HUES48 (cell line): ENCODE results near the gene MSH5.

ENCODE experiments used
- H3K27ac ChIP-seq: one replicate; pipeline ENCODE4 v1.7.0; 2013; ENCODE audit warnings: low read depth, low read length, inconsistent platforms
- H3K27me3 ChIP-seq: 2 replicates; pipeline ENCODE4 v1.6.1; 2013; ENCODE audit warnings: mild to moderate bottlenecking, low read length; ENCODE audit not compliant: control insufficient read depth, insufficient read depth
- H3K36me3 ChIP-seq: 2 replicates; pipeline ENCODE4 v1.6.1; 2013; ENCODE audit warnings: low read length; ENCODE audit not compliant: control insufficient read depth, insufficient read depth
- H3K4me1 ChIP-seq: 2 replicates; pipeline ENCODE4 v1.6.1; 2013; ENCODE audit warnings: mild to moderate bottlenecking, low read length; ENCODE audit not compliant: control insufficient read depth, insufficient read depth
- H3K4me3 ChIP-seq: 2 replicates; pipeline ENCODE4 v1.5.1; 2013; ENCODE audit warnings: mild to moderate bottlenecking, low read depth, low read length
- H3K9ac ChIP-seq: 2 replicates; pipeline ENCODE4 v1.6.1; 2013; ENCODE audit warnings: mild to moderate bottlenecking, low read depth, low read length, moderate library complexity
- H3K9me3 ChIP-seq: 2 replicates; pipeline ENCODE4 v1.6.1; 2013; ENCODE audit warnings: low read length; ENCODE audit not compliant: control insufficient read depth, insufficient read depth

Gene MSH5

GRCh38 chr6:31739639-31740396 is at the start of gene MSH5:
MSH5 (plus strand) TSS chr6:31740005; CDS start chr6:31740467, 462 bp downstream.
- Histone ChIP-seq H3K9me3 (no peaks in the 10 kb centered on the region), H3K4me3 (peak within 1 kb of the TSS; percentile 60), H3K27ac (peak within 1 kb of the TSS; percentile 87), H3K4me1 (peaks cover 28% of the 10 kb centered on the region), H3K9ac (peak within 1 kb of the TSS; percentile 97), H3K27me3 (no peaks in the 10 kb centered on the region), H3K36me3 (peaks cover 11% of the 10 kb centered on the region)

DNA sequence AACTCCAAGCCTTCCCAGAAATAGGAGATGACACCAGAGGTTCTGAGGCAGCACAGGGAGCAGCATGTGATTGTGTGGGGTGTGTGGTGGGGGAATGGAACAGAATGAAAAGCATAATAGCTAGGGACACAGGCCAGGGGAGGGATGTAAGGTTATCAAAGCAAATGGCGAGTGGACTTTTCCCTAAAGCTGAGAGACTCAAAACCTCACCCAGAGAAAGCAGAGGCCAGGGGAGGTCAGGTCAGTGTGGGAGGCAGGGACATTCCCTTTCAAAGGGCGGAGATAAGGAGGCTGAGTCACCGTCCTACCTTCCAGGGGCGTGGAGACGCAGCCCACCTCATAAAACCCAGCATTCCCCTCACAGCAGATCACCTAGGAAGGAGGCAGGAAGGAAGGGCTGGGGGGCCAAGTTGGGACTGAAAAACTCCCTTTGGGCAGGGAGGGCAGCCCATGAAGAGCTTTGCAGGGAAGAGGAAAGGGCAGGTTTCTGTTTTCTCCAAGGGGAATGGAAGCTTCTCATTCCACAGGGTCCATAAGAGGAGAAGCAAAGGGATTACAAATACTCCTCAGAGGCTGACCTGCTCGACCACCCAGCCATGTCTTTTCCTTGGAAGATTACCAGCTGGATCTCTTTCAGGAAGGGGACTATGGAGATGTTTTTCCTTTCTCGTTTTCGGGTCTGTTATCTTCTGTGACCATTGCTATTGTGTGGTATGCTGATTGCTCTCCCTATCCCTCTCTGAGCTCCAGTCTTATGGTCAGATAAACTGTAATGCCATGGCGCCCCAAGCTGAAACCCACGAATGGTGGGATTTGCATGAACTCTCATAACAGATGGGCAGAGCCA is 49.4 kb upstream of the MSH5 start:
- no peak overlapping the region for H3K4me3 ChIP-seq
- H3K4me1 ChIP-seq, result peaks cover 4% of the 10 kb centered on the region; the same call in 1 of the 2 replicates
- no peaks in the 10 kb centered on the region for H3K9me3 ChIP-seq
- peaks cover 90% of the 10 kb centered on the region for H3K36me3 ChIP-seq
- peak overlapping the region; percentile 59 for H3K27ac ChIP-seq
- H3K9ac ChIP-seq, result no peak overlapping the region
- no peaks in the 10 kb centered on the region for H3K27me3 ChIP-seq

GRCh38 chr6:31691078-31691463 is 48.7 kb upstream of the MSH5 start:
- no peak overlapping the region for H3K4me3 ChIP-seq
- no peak overlapping the region for H3K9ac ChIP-seq

DNA sequence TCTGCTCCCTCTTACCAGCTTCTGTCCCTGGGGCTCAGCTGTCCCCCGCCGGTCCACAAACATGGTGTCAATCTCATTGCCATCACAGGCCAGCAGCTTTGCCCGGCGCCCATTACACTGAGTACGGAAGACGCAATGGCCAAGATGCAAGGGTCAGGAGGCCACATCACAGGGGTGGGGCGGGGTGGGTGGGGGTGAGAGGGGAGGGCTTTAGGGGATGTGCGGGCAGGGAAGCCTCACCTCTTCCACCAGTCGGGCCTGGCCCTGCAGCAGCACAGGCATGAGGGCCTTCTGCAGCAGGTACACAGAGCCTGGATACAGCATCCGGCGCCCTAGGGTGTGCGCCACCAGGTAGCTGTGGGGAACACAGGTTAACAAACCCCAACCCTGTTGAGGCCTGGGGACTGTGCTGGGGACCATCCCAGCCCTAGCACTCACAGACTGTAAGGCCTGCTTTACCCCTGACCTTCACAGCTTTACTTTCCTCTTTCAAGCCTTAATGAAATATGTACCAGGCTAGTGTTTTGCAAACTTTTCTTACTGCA is 48.2 kb upstream of the MSH5 start:
- H3K9ac ChIP-seq, result no peak overlapping the region
- no peaks in the 10 kb centered on the region for H3K27me3 ChIP-seq
- no peak overlapping the region for H3K27ac ChIP-seq
- peaks cover 85% of the 10 kb centered on the region for H3K36me3 ChIP-seq
- H3K4me3 ChIP-seq, result no peak overlapping the region
- H3K9me3 ChIP-seq, result no peaks in the 10 kb centered on the region
- peaks cover 4% of the 10 kb centered on the region; the same call in 1 of the 2 replicates for H3K4me1 ChIP-seq

More at GRCh38 chr6:31691078-31691463, 48.7 kb upstream of the MSH5 start:
- H3K9me3 ChIP-seq, result no peaks in the 10 kb centered on the region
- peak overlapping the region; percentile 59 for H3K27ac ChIP-seq
- no peaks in the 10 kb centered on the region for H3K27me3 ChIP-seq
- peaks cover 4% of the 10 kb centered on the region; the same call in 1 of the 2 replicates for H3K4me1 ChIP-seq
- peaks cover 86% of the 10 kb centered on the region for H3K36me3 ChIP-seq

GRCh38 chr6:31692353-31692752 is 47.5 kb upstream of the MSH5 start:
- Histone ChIP-seq H3K4me1 (peaks cover 4% of the 10 kb centered on the region; the same call in 1 of the 2 replicates), H3K36me3 (peaks cover 83% of the 10 kb centered on the region), H3K9ac (no peak overlapping the region), H3K9me3 (no peaks in the 10 kb centered on the region), H3K27ac (no peak overlapping the region), H3K4me3 (no peak overlapping the region), H3K27me3 (no peaks in the 10 kb centered on the region)

- peaks cover 78% of the 10 kb centered on the region for H3K36me3 ChIP-seq
- no peak overlapping the region for H3K27ac ChIP-seq
- H3K4me3 ChIP-seq, result no peak overlapping the region
- no peak overlapping the region for H3K9ac ChIP-seq
- no peaks in the 10 kb centered on the region for H3K27me3 ChIP-seq
- H3K4me1 ChIP-seq, result peaks cover 4% of the 10 kb centered on the region; the same call in 1 of the 2 replicates
- H3K9me3 ChIP-seq, result no peaks in the 10 kb centered on the region
Observed at GRCh38 chr6:31692886-31693285, 46.9 kb upstream of the MSH5 start.

GRCh38 chr6:31693535-31693934 is 46.3 kb upstream of the MSH5 start:
- Histone ChIP-seq H3K36me3 (peaks cover 72% of the 10 kb centered on the region), H3K9ac (no peak overlapping the region), H3K4me1 (no peaks in the 10 kb centered on the region; the same call in 1 of the 2 replicates), H3K9me3 (no peaks in the 10 kb centered on the region), H3K27ac (no peak overlapping the region), H3K4me3 (no peak overlapping the region), H3K27me3 (no peaks in the 10 kb centered on the region)

GRCh38 chr6:31697555-31697954 is 42.2 kb upstream of the MSH5 start:
- H3K27ac ChIP-seq, result no peak overlapping the region
- H3K4me3 ChIP-seq, result no peak overlapping the region
- no peaks in the 10 kb centered on the region for H3K9me3 ChIP-seq
- no peak overlapping the region for H3K9ac ChIP-seq
- H3K27me3 ChIP-seq, result no peaks in the 10 kb centered on the region
- H3K4me1 ChIP-seq, result 0 out of 2 replicates have a peak, but pooled peaks cover 7% of the 10 kb centered on the region
- peaks cover 52% of the 10 kb centered on the region for H3K36me3 ChIP-seq

DNA sequence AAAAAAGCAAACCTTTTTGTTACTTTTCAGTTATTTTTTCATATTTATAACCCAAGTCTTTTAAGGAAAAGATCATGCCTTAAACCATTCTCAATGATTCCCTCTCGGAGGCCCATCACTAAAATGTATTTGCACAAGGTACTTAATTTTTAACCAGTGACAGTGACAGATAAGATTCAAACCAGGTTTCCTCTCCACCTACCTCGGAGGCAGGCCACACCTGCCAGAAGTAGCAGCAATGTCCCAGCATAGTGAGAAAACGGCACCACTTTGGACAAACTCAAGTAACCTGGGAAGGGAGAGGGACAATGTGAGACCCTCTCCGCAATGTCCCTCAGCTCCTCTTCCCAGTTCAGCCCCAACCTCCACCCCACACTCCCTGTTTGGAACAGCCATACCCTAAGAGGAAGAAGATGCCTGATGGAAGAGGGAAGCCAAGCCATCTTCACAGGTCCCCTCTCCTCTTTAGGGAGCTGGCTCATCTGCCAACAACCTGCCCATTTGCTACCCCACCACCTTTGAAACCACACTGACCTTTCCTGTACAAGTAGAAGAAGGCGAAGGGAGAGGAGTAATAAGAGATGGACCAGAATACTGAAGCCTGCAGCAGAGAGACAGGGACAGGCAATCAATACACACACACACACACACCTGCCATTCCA is 38.9 kb upstream of the MSH5 start:
- Histone ChIP-seq H3K4me3 (no peak overlapping the region), H3K36me3 (peaks cover 28% of the 10 kb centered on the region), H3K9ac (no peak overlapping the region), H3K9me3 (no peaks in the 10 kb centered on the region), H3K4me1 (0 out of 2 replicates have a peak, but pooled peaks cover 7% of the 10 kb centered on the region), H3K27ac (no peak overlapping the region), H3K27me3 (no peaks in the 10 kb centered on the region)

DNA sequence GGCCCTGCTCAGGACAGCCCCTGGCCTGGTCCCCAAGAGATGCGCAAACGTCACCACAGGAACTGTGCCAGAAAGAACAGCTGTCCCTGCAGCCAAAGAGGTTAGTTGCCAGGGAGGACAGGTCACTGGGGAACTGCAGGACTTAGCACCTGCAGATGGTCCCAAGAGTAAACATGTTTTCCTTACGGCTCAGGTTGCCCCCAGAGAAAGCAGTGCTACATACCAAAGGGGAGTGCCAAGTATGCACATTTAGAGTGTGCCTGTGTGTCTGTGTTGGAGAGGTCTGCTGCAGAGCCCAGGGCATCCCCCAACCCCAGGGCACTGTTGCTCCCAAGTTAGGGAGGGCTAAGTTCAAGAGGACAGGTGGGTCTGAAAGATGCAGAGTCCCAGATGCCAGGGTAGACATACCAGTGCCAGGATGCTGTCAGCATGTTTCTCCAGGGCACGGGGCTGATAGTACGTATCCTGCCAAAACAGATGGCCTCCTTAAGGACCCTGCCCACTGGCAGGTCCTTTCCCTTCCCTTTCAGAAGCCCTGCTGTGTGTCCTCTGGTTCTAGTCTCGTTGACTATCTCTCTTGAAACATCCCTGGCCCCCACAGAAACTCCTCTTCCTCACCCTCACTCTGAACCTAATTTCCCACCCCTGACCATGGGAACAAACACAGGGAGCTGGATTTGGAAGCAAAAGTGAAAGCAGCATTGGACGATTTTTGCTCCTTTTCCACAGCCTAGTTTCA is 38.0 kb upstream of the MSH5 start:
- H3K27me3 ChIP-seq, result no peaks in the 10 kb centered on the region
- peak overlapping the region; percentile 89 for H3K4me3 ChIP-seq
- peak overlapping the region; percentile 93 for H3K27ac ChIP-seq
- no peaks in the 10 kb centered on the region for H3K9me3 ChIP-seq
- H3K36me3 ChIP-seq, result peaks cover 21% of the 10 kb centered on the region; the same call in 1 of the 2 replicates
- peak overlapping the region; percentile 75; the same call in 1 of the 2 replicates for H3K9ac ChIP-seq
- H3K4me1 ChIP-seq, result 0 out of 2 replicates have a peak, but pooled peaks cover 7% of the 10 kb centered on the region
